KMS-11 (cell line): ENCODE results near the gene VPS37B.

Experiments
- H2AFZ ChIP-seq: fragments of 200-600 bp; sonication (generic); 2 replicates; pipeline ENCODE4 v1.6.1; 2016; ENCODE audit warnings: antibody characterized with exemption, mixed run types, low read depth
- H3K27ac ChIP-seq: fragments of 200-600 bp; sonication (generic); 2 replicates; pipeline ENCODE4 v1.6.1; 2016; ENCODE audit warnings: mild to moderate bottlenecking, mixed run types
- H3K27me3 ChIP-seq: fragments of 200-600 bp; sonication (generic); 2 replicates; pipeline ENCODE4 v1.6.1; 2017; ENCODE audit warnings: mild to moderate bottlenecking, low read depth, mixed run types, moderate library complexity; ENCODE audit not compliant: insufficient read depth
- H3K36me3 ChIP-seq: fragments of 200-600 bp; sonication (generic); 2 replicates; pipeline ENCODE4 v1.6.1; 2017; ENCODE audit warnings: mild to moderate bottlenecking, mixed run types; ENCODE audit not compliant: insufficient read depth
- H3K4me1 ChIP-seq: fragments of 200-600 bp; sonication (generic); 2 replicates; pipeline ENCODE4 v1.6.1; 2016; ENCODE audit warnings: mild to moderate bottlenecking, low read depth, mixed run types; ENCODE audit not compliant: poor library complexity, severe bottlenecking
- H3K4me2 ChIP-seq: fragments of 200-600 bp; sonication (generic); 2 replicates; pipeline ENCODE4 v1.7.0; 2016; ENCODE audit warnings: mild to moderate bottlenecking, mixed run types
- H3K4me3 ChIP-seq: fragments of 200-600 bp; sonication (generic); IDR thresholded peaks from 2 replicates; pipeline ENCODE4 v1.6.1; 2017; ENCODE audit warnings: low read depth, low read length, mixed read lengths; ENCODE audit not compliant: insufficient read depth
- H3K79me2 ChIP-seq: fragments of 200-600 bp; sonication (generic); 2 replicates; pipeline ENCODE4 v1.6.1; 2016; ENCODE audit warnings: low read depth, mixed run types; ENCODE audit not compliant: insufficient read depth
- H3K9ac ChIP-seq: fragments of 200-600 bp; sonication (generic); 2 replicates; pipeline ENCODE4 v1.6.1; 2016; ENCODE audit warnings: mild to moderate bottlenecking, mixed run types
- H4K20me1 ChIP-seq: fragments of 200-600 bp; sonication (generic); 2 replicates; pipeline ENCODE4 v1.6.1; 2016; ENCODE audit warnings: mild to moderate bottlenecking, mixed run types; ENCODE audit not compliant: insufficient read depth
- CTCF ChIP-seq: fragments of 200-600 bp; sonication (generic); conservative IDR thresholded peaks from 2 replicates; pipeline ENCODE4 v1.6.1; 2017; ENCODE audit warnings: low read depth, mild to moderate bottlenecking, antibody characterized with exemption, low read length, moderate library complexity, mixed read lengths

VPS37B gene

GRCh38 chr12:122927756-122928403, 32.0 kb upstream of the VPS37B start:
- Histone ChIP-seq H4K20me1 (no peaks in the 10 kb centered on the region), H3K36me3 (no peaks in the 10 kb centered on the region), H3K4me2 (no peak overlapping the region), H3K4me3 (no peak overlapping the region), H3K9ac (no peak overlapping the region), H3K4me1 (peaks cover 34% of the 10 kb centered on the region), H3K27ac (no peak overlapping the region), H3K27me3 (no peaks in the 10 kb centered on the region), H2AFZ (no peak overlapping the region), H3K79me2 (no peaks in the 10 kb centered on the region)
- no peak for TF ChIP-seq CTCF

GRCh38 chr12:122921917-122922316, 26.0 kb upstream of the VPS37B start:
- H3K9ac ChIP-seq: no peak overlapping the region
- no peak overlapping the region for H2AFZ ChIP-seq
- H4K20me1 ChIP-seq: no peaks in the 10 kb centered on the region
- H3K4me2 ChIP-seq: no peak overlapping the region
- H3K27me3 ChIP-seq: no peaks in the 10 kb centered on the region
- no peak overlapping the region for H3K4me3 ChIP-seq
- peaks cover 36% of the 10 kb centered on the region for H3K4me1 ChIP-seq
- no peaks in the 10 kb centered on the region for H3K36me3 ChIP-seq
- H3K27ac ChIP-seq: no peak overlapping the region
- TF ChIP-seq CTCF: no peak
- H3K79me2 ChIP-seq: no peaks in the 10 kb centered on the region

- Histone ChIP-seq H3K9ac (no peak overlapping the region), H2AFZ (no peak overlapping the region), H3K4me1 (peaks cover 24% of the 10 kb centered on the region), H3K4me2 (no peak overlapping the region), H3K4me3 (no peak overlapping the region), H3K27ac (no peak overlapping the region), H3K79me2 (no peaks in the 10 kb centered on the region), H3K27me3 (no peaks in the 10 kb centered on the region), H4K20me1 (no peaks in the 10 kb centered on the region), H3K36me3 (no peaks in the 10 kb centered on the region)
- no peak for TF ChIP-seq CTCF
Observed at GRCh38 chr12:122920687-122921086, 24.8 kb upstream of the VPS37B start.

GRCh38 chr12:122918827-122919226, 22.9 kb upstream of the VPS37B start:
- H3K4me2 ChIP-seq: no peak overlapping the region
- no peaks in the 10 kb centered on the region for H3K36me3 ChIP-seq
- H3K79me2 ChIP-seq: no peaks in the 10 kb centered on the region
- TF ChIP-seq CTCF: no peak
- H3K27ac ChIP-seq: no peak overlapping the region
- H3K9ac ChIP-seq: no peak overlapping the region
- H2AFZ ChIP-seq: no peak overlapping the region
- peaks cover 6% of the 10 kb centered on the region for H3K4me1 ChIP-seq
- H3K4me3 ChIP-seq: no peak overlapping the region
- no peaks in the 10 kb centered on the region for H4K20me1 ChIP-seq
- no peaks in the 10 kb centered on the region for H3K27me3 ChIP-seq
